GM23338 (cell line): ENCODE measurements around the gene DDX23. TPM values are rescaled to one million over a fixed set of nuclear protein-coding genes. Genes with fewer than 3 reads are reported as not detected.

ENCODE experiments used
- CREB1 ChIP-seq: fragments of 250-450 bp; sonication (Bioruptor Pico); IDR thresholded peaks from 2 replicates; pipeline ENCODE4 v1.5.0; 2020; ENCODE audit warnings: low read depth, mild to moderate bottlenecking, moderate library complexity
- CTCF ChIP-seq, 2 experiments: fragments of 200-600 bp in 1 of 2; sonication (generic) in 1 of 2; conservative IDR thresholded peaks; 2 replicates each; pipeline versions ENCODE4 v1.5.1 to v1.6.1; 2016 to 2017; ENCODE audit warnings: antibody characterized with exemption in 2 of 2, low read depth in 2 of 2, mild to moderate bottlenecking in 2 of 2, moderate library complexity in 1 of 2
- EZH2 ChIP-seq: fragments of 200-600 bp; sonication (generic); IDR thresholded peaks from one replicate; pipeline ENCODE4 v1.8.0; 2017; ENCODE audit warnings: antibody characterized with exemption, mild to moderate bottlenecking, low read depth; ENCODE audit not compliant: unreplicated experiment
- EZH2phosphoT487 ChIP-seq: fragments of 200-600 bp; sonication (generic); IDR thresholded peaks from one replicate; pipeline ENCODE4 v1.8.1; 2018; ENCODE audit warnings: antibody characterized with exemption; ENCODE audit not compliant: unreplicated experiment
- NANOG ChIP-seq: IDR thresholded peaks from 2 replicates; pipeline ENCODE4 v1.6.1; 2016; ENCODE audit warnings: antibody characterized with exemption, borderline replicate concordance
- ZNF114 ChIP-seq: fragments of 250-450 bp; sonication (Bioruptor Pico); IDR thresholded peaks from 2 replicates; pipeline ENCODE4 v1.5.0; 2020; ENCODE audit warnings: mild to moderate bottlenecking, moderate library complexity
- ZNF331 ChIP-seq: fragments of 250-450 bp; sonication (Bioruptor Pico); IDR thresholded peaks from 2 replicates; pipeline ENCODE4 v1.5.0; 2020; ENCODE audit warnings: low read depth, mild to moderate bottlenecking, moderate library complexity
- ZNF462 ChIP-seq: fragments of 250-450 bp; sonication (Bioruptor Pico); IDR thresholded peaks from 2 replicates; pipeline ENCODE4 v1.5.0; 2020; ENCODE audit warnings: mild to moderate bottlenecking, moderate library complexity
- polyA plus RNA-seq: library from polyadenylated mRNA; unstranded; fragments of >200 nt; fragmentation: Nextera tagmentation; extraction: Ambion mirVana; gene quantifications from 2 replicates; pipeline ENCODE4 v1.2.1, GENCODE V29; 2016
- total RNA-seq: library from RNA; depleted of rRNA; stranded (reverse); fragments of >200 nt; shearing (Covaris generic); gene quantifications from 2 replicates; pipeline ENCODE4 v1.2.3, GENCODE V29; 2014

DDX23 gene
- total and polyA plus RNA-seq, 2 experiments from 2014 or later = 31.7 to 78.5 TPM

- TF ChIP-seq ZNF462 (CRISPR knock-in tag) = no peak
- no peak for TF ChIP-seq EZH2
- TF ChIP-seq NANOG = no peak
- TF ChIP-seq EZH2phosphoT487 = no peak
- no peak for TF ChIP-seq ZNF331
- TF ChIP-seq CREB1 (CRISPR knock-in tag) = no peak
- TF ChIP-seq ZNF114 (CRISPR knock-in tag) = no peak
- TF ChIP-seq CTCF (conservative IDR thresholded peaks at IDR 0.05; ENCODE audit: low read depth in 2 of 2) = no peak
Observed at GRCh38 chr12:48812389-48812788, 39.6 kb downstream of the DDX23 start (continued).
